IPS-20b (cell line): ENCODE data around the gene RIMS3.

ENCODE experiments used
- H3K27ac ChIP-seq: one replicate; pipeline ENCODE4 v1.5.1; 2013; ENCODE audit warnings: low read length
- H3K27me3 ChIP-seq: 2 replicates; pipeline ENCODE4 v1.6.1; 2013; ENCODE audit warnings: mild to moderate bottlenecking, low read length, inconsistent platforms; ENCODE audit not compliant: insufficient read depth
- H3K36me3 ChIP-seq: 2 replicates; pipeline ENCODE4 v1.6.1; 2013; ENCODE audit warnings: low read depth, mild to moderate bottlenecking, inconsistent platforms, low read length, moderate library complexity; ENCODE audit not compliant: insufficient read depth
- H3K4me1 ChIP-seq: 2 replicates; pipeline ENCODE4 v1.6.1; 2013; ENCODE audit warnings: mild to moderate bottlenecking, control low read depth, inconsistent platforms, low read length, moderate library complexity; ENCODE audit not compliant: insufficient read depth
- H3K4me3 ChIP-seq: 2 replicates; pipeline ENCODE4 v1.5.1; 2013; ENCODE audit warnings: mild to moderate bottlenecking, low read length, inconsistent platforms
- H3K9ac ChIP-seq: 2 replicates; pipeline ENCODE4 v1.6.1; 2013; ENCODE audit warnings: low read depth, mild to moderate bottlenecking, inconsistent platforms, low read length, moderate library complexity
- H3K9me3 ChIP-seq: 2 replicates; pipeline ENCODE4 v1.6.1; 2013; ENCODE audit warnings: mild to moderate bottlenecking, low read depth, low read length, inconsistent platforms; ENCODE audit not compliant: insufficient read depth

RIMS3 gene

GRCh38 chr1:40662864-40663263, 2.6 kb downstream of the RIMS3 start:
- Histone ChIP-seq H3K4me1 (peaks cover 19% of the 10 kb centered on the region), H3K9ac (peak overlapping the region; percentile 43; the same call in 1 of the 2 replicates), H3K4me3 (no peak overlapping the region), H3K27me3 (no peaks in the 10 kb centered on the region), H3K27ac (no peak overlapping the region), H3K36me3 (no peaks in the 10 kb centered on the region; the same call in 1 of the 2 replicates), H3K9me3 (no peaks in the 10 kb centered on the region)

- Histone ChIP-seq H3K4me3 (no peak overlapping the region), H3K4me1 (peaks cover 19% of the 10 kb centered on the region), H3K27me3 (no peaks in the 10 kb centered on the region), H3K9ac (no peak overlapping the region), H3K36me3 (no peaks in the 10 kb centered on the region; the same call in 1 of the 2 replicates), H3K27ac (no peak overlapping the region), H3K9me3 (no peaks in the 10 kb centered on the region)
Observed at GRCh38 chr1:40662151-40662550, 3.3 kb downstream of the RIMS3 start.

- H3K36me3 ChIP-seq: no peaks in the 10 kb centered on the region; the same call in 1 of the 2 replicates
- no peak overlapping the region for H3K27ac ChIP-seq
- no peaks in the 10 kb centered on the region for H3K9me3 ChIP-seq
- H3K4me1 ChIP-seq: peaks cover 19% of the 10 kb centered on the region
- H3K9ac ChIP-seq: no peak overlapping the region
- H3K27me3 ChIP-seq: no peaks in the 10 kb centered on the region
- H3K4me3 ChIP-seq: no peak overlapping the region
Observed at GRCh38 chr1:40661678-40662077, 3.8 kb downstream of the RIMS3 start.

GRCh38 chr1:40659649-40659947, 5.9 kb downstream of the RIMS3 start:
- peaks cover 21% of the 10 kb centered on the region for H3K4me1 ChIP-seq

GRCh38 chr1:40658751-40659648, 6.5 kb downstream of the RIMS3 start:
- Histone ChIP-seq H3K27ac (no peak overlapping the region), H3K4me3 (no peak overlapping the region), H3K9me3 (no peaks in the 10 kb centered on the region), H3K36me3 (no peaks in the 10 kb centered on the region; the same call in 1 of the 2 replicates), H3K27me3 (no peaks in the 10 kb centered on the region), H3K9ac (no peak overlapping the region), H3K4me1 (peaks cover 18% of the 10 kb centered on the region)

More at GRCh38 chr1:40659649-40659947, 5.9 kb downstream of the RIMS3 start:
- H3K27me3 ChIP-seq: no peaks in the 10 kb centered on the region
- no peak overlapping the region for H3K27ac ChIP-seq
- H3K9ac ChIP-seq: no peak overlapping the region
- H3K9me3 ChIP-seq: no peaks in the 10 kb centered on the region
- no peaks in the 10 kb centered on the region; the same call in 1 of the 2 replicates for H3K36me3 ChIP-seq
- H3K4me3 ChIP-seq: no peak overlapping the region

- Histone ChIP-seq H3K4me3 (no peak overlapping the region), H3K9ac (no peak overlapping the region), H3K9me3 (no peaks in the 10 kb centered on the region), H3K27ac (no peak overlapping the region), H3K4me1 (peaks cover 5% of the 10 kb centered on the region; the same call in 1 of the 2 replicates), H3K27me3 (no peaks in the 10 kb centered on the region), H3K36me3 (no peaks in the 10 kb centered on the region; the same call in 1 of the 2 replicates)
Observed at GRCh38 chr1:40657046-40657445, 8.4 kb downstream of the RIMS3 start.

GRCh38 chr1:40653851-40654537, 11.5 kb downstream of the RIMS3 start:
- no peaks in the 10 kb centered on the region for H3K9me3 ChIP-seq
- H3K27ac ChIP-seq: no peak overlapping the region
- no peaks in the 10 kb centered on the region for H3K27me3 ChIP-seq
- H3K4me3 ChIP-seq: peak overlapping the region; percentile 54
- no peaks in the 10 kb centered on the region for H3K36me3 ChIP-seq
- H3K9ac ChIP-seq: peak overlapping the region; percentile 56
- peaks cover 5% of the 10 kb centered on the region; the same call in 1 of the 2 replicates for H3K4me1 ChIP-seq

- Histone ChIP-seq H3K9me3 (no peaks in the 10 kb centered on the region), H3K27ac (no peak overlapping the region), H3K27me3 (no peaks in the 10 kb centered on the region), H3K36me3 (no peaks in the 10 kb centered on the region), H3K9ac (no peak overlapping the region), H3K4me1 (peaks cover 5% of the 10 kb centered on the region; the same call in 1 of the 2 replicates), H3K4me3 (no peak overlapping the region)
Observed at GRCh38 chr1:40652979-40653378, 12.5 kb downstream of the RIMS3 start.

GRCh38 chr1:40652468-40652867, 13.0 kb downstream of the RIMS3 start:
- Histone ChIP-seq H3K27ac (no peak overlapping the region), H3K27me3 (no peaks in the 10 kb centered on the region), H3K4me1 (peaks cover 5% of the 10 kb centered on the region; the same call in 1 of the 2 replicates), H3K36me3 (no peaks in the 10 kb centered on the region), H3K9me3 (no peaks in the 10 kb centered on the region), H3K4me3 (no peak overlapping the region), H3K9ac (no peak overlapping the region)

- Histone ChIP-seq H3K4me1 (peaks cover 5% of the 10 kb centered on the region; the same call in 1 of the 2 replicates), H3K27ac (no peak overlapping the region), H3K9ac (no peak overlapping the region), H3K9me3 (no peaks in the 10 kb centered on the region), H3K36me3 (no peaks in the 10 kb centered on the region), H3K4me3 (no peak overlapping the region), H3K27me3 (no peaks in the 10 kb centered on the region)
Observed at GRCh38 chr1:40651138-40651857, 14.2 kb downstream of the RIMS3 start.

GRCh38 chr1:40650075-40650474, 15.4 kb downstream of the RIMS3 start:
- Histone ChIP-seq H3K4me1 (peaks cover 5% of the 10 kb centered on the region; the same call in 1 of the 2 replicates), H3K27me3 (no peaks in the 10 kb centered on the region), H3K9ac (no peak overlapping the region), H3K27ac (no peak overlapping the region), H3K36me3 (no peaks in the 10 kb centered on the region), H3K4me3 (no peak overlapping the region), H3K9me3 (no peaks in the 10 kb centered on the region)
